Stimulated activated CD4-positive, alpha-beta T cell treated with anti-CD3 and anti-CD28 coated beads, Interleukin-2, amount 100 ng/mL, for 4 hours (primary cell): ENCODE data around the gene STK11IP.

ENCODE experiments used
- DNase-seq: peaks from one replicate; pipeline ENCODE4 v3.0.0-alpha.2; 2020; ENCODE audit warnings: low read depth

The STK11IP gene

GRCh38 chr2:219597552-219598307 lies at the start of gene STK11IP:
Gene STK11IP, plus strand, starts transcription at chr2:219597857. Its CDS starts 263 bp downstream, at chr2:219598120.
- peak; percentile 81 for DNase-seq

- DNase-seq: no peak
Measured at GRCh38 chr2:219548990-219549389, 48.7 kb upstream of the STK11IP start.

- no peak for DNase-seq
Measured at GRCh38 chr2:219549619-219550018, 48.0 kb upstream of the STK11IP start.

GRCh38 chr2:219551441-219552381 lies 45.9 kb upstream of the STK11IP start:
- DNase-seq: no peak

- peak; percentile 68 for DNase-seq
Measured at GRCh38 chr2:219552382-219553167, 45.1 kb upstream of the STK11IP start.

GRCh38 chr2:219553168-219553417 lies 44.6 kb upstream of the STK11IP start:
- no peak for DNase-seq

- DNase-seq: no peak
Measured at GRCh38 chr2:219553463-219553963, 44.1 kb upstream of the STK11IP start.

GRCh38 chr2:219554350-219554749 lies 43.3 kb upstream of the STK11IP start:
- no peak for DNase-seq

- DNase-seq: no peak
Measured at GRCh38 chr2:219555956-219556355, 41.7 kb upstream of the STK11IP start.

GRCh38 chr2:219556413-219556812 lies 41.2 kb upstream of the STK11IP start:
- no peak for DNase-seq

- DNase-seq: no peak
Measured at GRCh38 chr2:219557320-219557719, 40.3 kb upstream of the STK11IP start.

GRCh38 chr2:219557791-219558785 lies 39.6 kb upstream of the STK11IP start:
- DNase-seq: no peak

- no peak for DNase-seq
Measured at GRCh38 chr2:219559156-219559915, 38.3 kb upstream of the STK11IP start.

- no peak for DNase-seq
Measured at GRCh38 chr2:219560037-219560892, 37.4 kb upstream of the STK11IP start.

GRCh38 chr2:219560893-219561178 lies 36.8 kb upstream of the STK11IP start:
- no peak for DNase-seq

- DNase-seq: no peak
Measured at GRCh38 chr2:219561179-219562048, 36.2 kb upstream of the STK11IP start.

- DNase-seq: no peak
Measured at GRCh38 chr2:219562049-219563020, 35.3 kb upstream of the STK11IP start.
